Measurements from ENCODE around the gene DNM3.

Gene DNM3

DNA sequence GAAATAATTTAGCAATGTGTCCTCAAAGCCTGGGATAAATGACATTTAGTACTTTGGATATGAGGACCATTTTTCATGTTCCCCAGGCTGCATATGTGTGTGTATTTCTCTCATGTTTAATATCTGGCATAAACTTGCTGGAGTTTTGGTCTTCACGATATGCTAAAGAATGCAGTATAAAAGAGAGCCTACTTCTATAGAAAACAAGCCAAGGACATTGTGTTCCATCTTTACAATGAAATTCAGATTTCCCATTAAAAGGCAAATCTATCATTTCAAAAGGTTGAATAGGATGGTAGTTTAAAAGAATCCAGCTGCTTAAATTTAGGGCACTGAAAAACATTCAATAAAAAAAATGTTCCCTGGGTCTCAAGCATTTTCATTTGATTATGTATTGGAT, 410.2 kb downstream of the DNM3 start:
- no peak for ATAC-seq
- TF ChIP-seq TOX (CRISPR knock-in tag; IDR thresholded peaks at IDR 0.05; ENCODE audit: borderline replicate concordance) = no peak
- TF ChIP-seq RARB (CRISPR knock-in tag; IDR thresholded peaks at IDR 0.05) = no peak
- TF ChIP-seq ZFP3 (CRISPR knock-in tag; IDR thresholded peaks at IDR 0.05) = no peak

DNA sequence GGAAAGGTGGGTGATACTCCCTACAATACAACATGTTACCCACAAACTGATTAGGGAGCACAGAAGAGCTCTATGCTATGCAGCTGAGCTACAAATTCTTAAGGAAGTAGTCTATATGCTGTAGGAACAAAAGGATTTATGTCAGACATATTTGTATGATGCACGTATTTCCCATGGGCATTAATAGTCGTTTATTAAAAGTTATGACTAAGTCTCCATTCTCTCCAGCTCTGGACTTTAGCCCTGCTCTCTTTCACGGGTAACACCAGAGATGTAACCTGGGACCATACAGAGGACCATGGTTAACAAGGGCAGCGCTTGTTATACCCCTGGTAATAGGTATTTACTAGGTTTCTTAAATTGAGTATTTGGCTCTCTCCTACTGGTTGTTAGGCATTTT, 411.0 kb downstream of the DNM3 start:
- TF ChIP-seq CSRNP3 (CRISPR knock-in tag; IDR thresholded peaks at IDR 0.05) (no peak), BACH2 (CRISPR knock-in tag; IDR thresholded peaks at IDR 0.05; ENCODE audit: borderline replicate concordance) (no peak), CSDC2 (CRISPR knock-in tag; IDR thresholded peaks at IDR 0.05) (no peak), ZNF565 (CRISPR knock-in tag; conservative IDR thresholded peaks at IDR 0.05; ENCODE audit: low read depth) (no peak), ZNF8 (CRISPR knock-in tag; IDR thresholded peaks at IDR 0.05) (no peak), TOX (CRISPR knock-in tag; IDR thresholded peaks at IDR 0.05; ENCODE audit: borderline replicate concordance) (no peak), GLIS3 (CRISPR knock-in tag; IDR thresholded peaks at IDR 0.05) (no peak), ARNTL (CRISPR knock-in tag; IDR thresholded peaks at IDR 0.05; ENCODE audit: borderline replicate concordance, low read depth) (no peak), OSR1 (CRISPR knock-in tag; IDR thresholded peaks at IDR 0.05) (no peak), POU6F1 (CRISPR knock-in tag; IDR thresholded peaks at IDR 0.05; ENCODE audit: borderline replicate concordance, low read depth) (no peak), ZNF70 (CRISPR knock-in tag; IDR thresholded peaks at IDR 0.05) (no peak), PPARA (CRISPR knock-in tag; IDR thresholded peaks at IDR 0.05; ENCODE audit: borderline replicate concordance) (no peak)
- TF ChIP-seq, protein P1, sequence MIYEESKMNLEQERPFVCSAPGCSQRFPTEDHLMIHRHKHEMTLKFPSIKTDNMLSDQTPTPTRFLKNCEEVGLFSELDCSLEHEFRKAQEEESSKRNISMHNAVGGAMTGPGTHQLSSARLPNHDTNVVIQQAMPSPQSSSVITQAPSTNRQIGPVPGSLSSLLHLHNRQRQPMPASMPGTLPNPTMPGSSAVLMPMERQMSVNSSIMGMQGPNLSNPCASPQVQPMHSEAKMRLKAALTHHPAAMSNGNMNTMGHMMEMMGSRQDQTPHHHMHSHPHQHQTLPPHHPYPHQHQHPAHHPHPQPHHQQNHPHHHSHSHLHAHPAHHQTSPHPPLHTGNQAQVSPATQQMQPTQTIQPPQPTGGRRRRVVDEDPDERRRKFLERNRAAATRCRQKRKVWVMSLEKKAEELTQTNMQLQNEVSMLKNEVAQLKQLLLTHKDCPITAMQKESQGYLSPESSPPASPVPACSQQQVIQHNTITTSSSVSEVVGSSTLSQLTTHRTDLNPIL (CRISPR knock-in tag; IDR thresholded peaks at IDR 0.05; ENCODE audit: low read depth) = no peak
- TF ChIP-seq, protein P2, sequence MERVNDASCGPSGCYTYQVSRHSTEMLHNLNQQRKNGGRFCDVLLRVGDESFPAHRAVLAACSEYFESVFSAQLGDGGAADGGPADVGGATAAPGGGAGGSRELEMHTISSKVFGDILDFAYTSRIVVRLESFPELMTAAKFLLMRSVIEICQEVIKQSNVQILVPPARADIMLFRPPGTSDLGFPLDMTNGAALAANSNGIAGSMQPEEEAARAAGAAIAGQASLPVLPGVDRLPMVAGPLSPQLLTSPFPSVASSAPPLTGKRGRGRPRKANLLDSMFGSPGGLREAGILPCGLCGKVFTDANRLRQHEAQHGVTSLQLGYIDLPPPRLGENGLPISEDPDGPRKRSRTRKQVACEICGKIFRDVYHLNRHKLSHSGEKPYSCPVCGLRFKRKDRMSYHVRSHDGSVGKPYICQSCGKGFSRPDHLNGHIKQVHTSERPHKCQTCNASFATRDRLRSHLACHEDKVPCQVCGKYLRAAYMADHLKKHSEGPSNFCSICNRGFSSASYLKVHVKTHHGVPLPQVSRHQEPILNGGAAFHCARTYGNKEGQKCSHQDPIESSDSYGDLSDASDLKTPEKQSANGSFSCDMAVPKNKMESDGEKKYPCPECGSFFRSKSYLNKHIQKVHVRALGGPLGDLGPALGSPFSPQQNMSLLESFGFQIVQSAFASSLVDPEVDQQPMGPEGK (CRISPR knock-in tag; IDR thresholded peaks at IDR 0.05; ENCODE audit: borderline replicate concordance) = no peak
- TF ChIP-seq, protein P3, sequence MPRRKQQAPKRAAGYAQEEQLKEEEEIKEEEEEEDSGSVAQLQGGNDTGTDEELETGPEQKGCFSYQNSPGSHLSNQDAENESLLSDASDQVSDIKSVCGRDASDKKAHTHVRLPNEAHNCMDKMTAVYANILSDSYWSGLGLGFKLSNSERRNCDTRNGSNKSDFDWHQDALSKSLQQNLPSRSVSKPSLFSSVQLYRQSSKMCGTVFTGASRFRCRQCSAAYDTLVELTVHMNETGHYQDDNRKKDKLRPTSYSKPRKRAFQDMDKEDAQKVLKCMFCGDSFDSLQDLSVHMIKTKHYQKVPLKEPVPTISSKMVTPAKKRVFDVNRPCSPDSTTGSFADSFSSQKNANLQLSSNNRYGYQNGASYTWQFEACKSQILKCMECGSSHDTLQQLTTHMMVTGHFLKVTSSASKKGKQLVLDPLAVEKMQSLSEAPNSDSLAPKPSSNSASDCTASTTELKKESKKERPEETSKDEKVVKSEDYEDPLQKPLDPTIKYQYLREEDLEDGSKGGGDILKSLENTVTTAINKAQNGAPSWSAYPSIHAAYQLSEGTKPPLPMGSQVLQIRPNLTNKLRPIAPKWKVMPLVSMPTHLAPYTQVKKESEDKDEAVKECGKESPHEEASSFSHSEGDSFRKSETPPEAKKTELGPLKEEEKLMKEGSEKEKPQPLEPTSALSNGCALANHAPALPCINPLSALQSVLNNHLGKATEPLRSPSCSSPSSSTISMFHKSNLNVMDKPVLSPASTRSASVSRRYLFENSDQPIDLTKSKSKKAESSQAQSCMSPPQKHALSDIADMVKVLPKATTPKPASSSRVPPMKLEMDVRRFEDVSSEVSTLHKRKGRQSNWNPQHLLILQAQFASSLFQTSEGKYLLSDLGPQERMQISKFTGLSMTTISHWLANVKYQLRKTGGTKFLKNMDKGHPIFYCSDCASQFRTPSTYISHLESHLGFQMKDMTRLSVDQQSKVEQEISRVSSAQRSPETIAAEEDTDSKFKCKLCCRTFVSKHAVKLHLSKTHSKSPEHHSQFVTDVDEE (CRISPR knock-in tag; IDR thresholded peaks at IDR 0.05) = no peak
- ATAC-seq = no peak

GRCh38 chr1:172252958-172253357, 411.7 kb downstream of the DNM3 start:
- no peak for TF ChIP-seq ZNF565 (CRISPR knock-in tag; conservative IDR thresholded peaks at IDR 0.05; ENCODE audit: low read depth)
- no peak for TF ChIP-seq PPARA (CRISPR knock-in tag; IDR thresholded peaks at IDR 0.05; ENCODE audit: borderline replicate concordance)
- TF ChIP-seq, protein P2 (CRISPR knock-in tag; IDR thresholded peaks at IDR 0.05; ENCODE audit: borderline replicate concordance) = no peak
- TF ChIP-seq OSR1 (CRISPR knock-in tag; IDR thresholded peaks at IDR 0.05) = no peak
- no peak for ATAC-seq

Data from SK-N-SH treated with all-trans-retinoic acid at 6 μM for 48 hours (cell line).